ENCODE measurements around the gene TMC8. TPM values are rescaled to one million over a fixed set of nuclear protein-coding genes. Genes with fewer than 3 reads are reported as not detected.
A peak's percentile ranks its signal among the peaks of the same experiment; 100 is the strongest.

The TMC8 gene
- total and polyA plus RNA-seq, 4 donors, result 1.3 to 14.5 (median 5.0) TPM

- DNase-seq (ENCODE audit: low spot score), result peak; percentile 67
- 53% methylated on average over 39 of the region's 39 CpGs for whole genome bisulfite sequencing
- no peaks in the 10 kb centered on the region for H3K9me3 ChIP-seq (ENCODE audit: control insufficient read depth in 4 of 4, low read length in 3 of 4)
Measured at GRCh38 chr17:78133971-78134898, 3.7 kb downstream of the TMC8 start.

GRCh38 chr17:78134899-78135385, 4.4 kb downstream of the TMC8 start:
- no peaks in the 10 kb centered on the region for H3K36me3 ChIP-seq (ENCODE audit: control insufficient read depth in 4 of 4, insufficient read depth in 3 of 4, low read depth in 1 of 4, low read length in 3 of 4)
- no peak overlapping the region for H3K27ac ChIP-seq (ENCODE audit: low read depth in 1 of 2, low read length in 2 of 2)
- no peak overlapping the region for H3K4me3 ChIP-seq (ENCODE audit: low read depth in 1 of 3, low read length in 3 of 3)
- peaks cover 0 to 13% (median 2%) of the 10 kb centered on the region in 4 donors for H3K4me1 ChIP-seq (ENCODE audit: control insufficient read depth in 4 of 4, insufficient read depth in 4 of 4, low read length in 3 of 4)
- H3K27me3 ChIP-seq (ENCODE audit: control insufficient read depth in 4 of 4, insufficient read depth in 4 of 4, low read length in 3 of 4), result no peaks in the 10 kb centered on the region
- no peak overlapping the region for H3K9ac ChIP-seq (ENCODE audit: low read depth in 1 of 2, low read length in 2 of 2)
- DNase-seq (ENCODE audit: low spot score), result no peak
- 75% methylated on average over 9 of the region's 9 CpGs for WGBS
- H3K9me3 ChIP-seq (ENCODE audit: control insufficient read depth in 4 of 4, low read length in 3 of 4), result no peaks in the 10 kb centered on the region
- TF ChIP-seq GABPA (IDR thresholded peaks at IDR 0.05 in 1 of 2, conservative IDR thresholded peaks at IDR 0.05 in 1 of 2) (no peak), REST (IDR thresholded peaks at IDR 0.05) (no peak), JUND (IDR thresholded peaks at IDR 0.05) (no peak), CTCF (IDR thresholded peaks at IDR 0.05; ENCODE audit: low read depth, low read length, missing input control) (no peak), ZBTB33 (IDR thresholded peaks at IDR 0.05) (no peak), RAD21 (IDR thresholded peaks at IDR 0.05) (no peak)

More at GRCh38 chr17:78133971-78134898, 3.7 kb downstream of the TMC8 start:
- no peak overlapping the region for H3K9ac ChIP-seq (ENCODE audit: low read depth in 1 of 2, low read length in 2 of 2)
- no peak overlapping the region for H3K4me3 ChIP-seq (ENCODE audit: low read depth in 1 of 3, low read length in 3 of 3)
- TF ChIP-seq RXRA (IDR thresholded peaks at IDR 0.05) (no peak), HNF4A (conservative IDR thresholded peaks at IDR 0.05) (no peak), ATF3 (IDR thresholded peaks at IDR 0.05) (no peak), JUND (IDR thresholded peaks at IDR 0.05) (no peak), RAD21 (IDR thresholded peaks at IDR 0.05) (peak; percentile 50 to 74), HNF4G (IDR thresholded peaks at IDR 0.05) (no peak), ZBTB33 (IDR thresholded peaks at IDR 0.05) (no peak), CTCF (IDR thresholded peaks at IDR 0.05; ENCODE audit: low read depth, low read length, missing input control) (peak; percentile 40), TAF1 (conservative IDR thresholded peaks at IDR 0.05) (no peak), GABPA (IDR thresholded peaks at IDR 0.05 in 1 of 2, conservative IDR thresholded peaks at IDR 0.05 in 1 of 2) (no peak)
- no peak overlapping the region for H3K27ac ChIP-seq (ENCODE audit: low read depth in 1 of 2, low read length in 2 of 2)
- no peaks in the 10 kb centered on the region for H3K36me3 ChIP-seq (ENCODE audit: control insufficient read depth in 4 of 4, insufficient read depth in 3 of 4, low read depth in 1 of 4, low read length in 3 of 4)
- H3K4me1 ChIP-seq (ENCODE audit: control insufficient read depth in 4 of 4, insufficient read depth in 4 of 4, low read length in 3 of 4), result peaks cover 0 to 20% (median 6%) of the 10 kb centered on the region in 4 donors
- H3K27me3 ChIP-seq (ENCODE audit: control insufficient read depth in 4 of 4, insufficient read depth in 4 of 4, low read length in 3 of 4), result no peaks in the 10 kb centered on the region

Measured in liver (tissue), 9 donors.